Lung (tissue), 12 donors: Measurements from ENCODE around the gene TICRR. TPM values are rescaled to one million over a fixed set of nuclear protein-coding genes. Genes with fewer than 3 reads are reported as not detected.
"Not testable (repeated sequence)": the region's sequence is repeated elsewhere in the genome, so short reads cannot be mapped to it uniquely, and the experiment has no call there.

Source experiments
- ATAC-seq: fragments of 200-7000 bp; cut with Tn5 transposase; one replicate; pipeline ENCODE4 v1.9.1; 2020; ENCODE audit warnings: moderate number of reproducible peaks; ENCODE audit not compliant: insufficient read depth, low FRiP score
- DNase-seq, 3 donors: peaks; one replicate each; pipeline ENCODE4 v3.0.0-alpha.2; 2013 to 2017
- H3K27ac ChIP-seq, 2 donors: one replicate each; pipeline ENCODE4 v1.5.1; 2013; ENCODE audit warnings: mild to moderate bottlenecking in 2 of 2, moderate library complexity in 2 of 2, control low read depth in 1 of 2, inconsistent platforms in 1 of 2, low read depth in 1 of 2, low read length in 1 of 2
- H3K27me3 ChIP-seq, 3 donors: one replicate each; pipeline ENCODE4 v1.5.1; 2013; ENCODE audit warnings: low read length in 2 of 3; ENCODE audit not compliant: control insufficient read depth in 3 of 3, insufficient read depth in 3 of 3
- H3K36me3 ChIP-seq, 4 donors: one replicate each; pipeline ENCODE4 v1.5.1; 2013; ENCODE audit warnings: low read length in 4 of 4, mild to moderate bottlenecking in 1 of 4, moderate library complexity in 1 of 4; ENCODE audit not compliant: control insufficient read depth in 4 of 4, insufficient read depth in 4 of 4
- H3K4me1 ChIP-seq, 5 donors: one replicate each; pipeline ENCODE4 v1.5.1; 2013; ENCODE audit warnings: low read length in 5 of 5, mild to moderate bottlenecking in 2 of 5, moderate library complexity in 1 of 5; ENCODE audit not compliant: control insufficient read depth in 5 of 5, insufficient read depth in 5 of 5
- H3K4me3 ChIP-seq: one replicate; pipeline ENCODE4 v1.5.1; 2013; ENCODE audit warnings: mild to moderate bottlenecking, control low read depth, moderate library complexity
- H3K9ac ChIP-seq, 2 donors: one replicate each; pipeline ENCODE4 v1.5.1; 2013; ENCODE audit warnings: low read length in 2 of 2, control low read depth in 1 of 2; ENCODE audit not compliant: insufficient read depth in 1 of 2
- H3K9me3 ChIP-seq, 4 donors: one replicate each; pipeline ENCODE4 v1.5.1; 2013; ENCODE audit warnings: low read length in 3 of 4, mild to moderate bottlenecking in 1 of 4, moderate library complexity in 1 of 4; ENCODE audit not compliant: control insufficient read depth in 4 of 4, insufficient read depth in 3 of 4
- WGBS, 2 donors: extraction: QIAGEN DNeasy Blood & Tissue Kit; methylation state at CpG; one replicate each; pipeline ENCODE4 v1.1.7; 2013; 5-methylcytosine and 5-hydroxymethylcytosine counted together
- polyA plus RNA-seq, 2 donors: library from polyadenylated mRNA; stranded (reverse); fragments of 200-250 nt; gene quantifications; one replicate each; pipeline ENCODE4 v1.2.1, GENCODE V29; 2013
- total RNA-seq, 2 donors: library from RNA; depleted of rRNA in 1 of 2; stranded (reverse); fragments of >200 nt in 1 of 2; gene quantifications; one replicate each; pipeline ENCODE4 v1.2.1, GENCODE V29; 2014 to 2021
- TF ChIP-seq, protein P1 (sequence below): IDR thresholded peaks from 2 replicates; pipeline ENCODE4 v1.5.1; 2012; ENCODE audit warnings: mild to moderate bottlenecking; ENCODE audit errors: control extremely low read depth, extremely low read depth
- donor health status: control.
- donor health status: control.
- donor health status: Bipolar disorder and iron deficiency.
- donor health status: healthy.
- donor health status: DM: yes; HTN: yes; CAD: no.

The TICRR gene
- total and polyA plus RNA-seq, 4 donors = 0.31 to 1.7 (median 0.43) TPM

DNA sequence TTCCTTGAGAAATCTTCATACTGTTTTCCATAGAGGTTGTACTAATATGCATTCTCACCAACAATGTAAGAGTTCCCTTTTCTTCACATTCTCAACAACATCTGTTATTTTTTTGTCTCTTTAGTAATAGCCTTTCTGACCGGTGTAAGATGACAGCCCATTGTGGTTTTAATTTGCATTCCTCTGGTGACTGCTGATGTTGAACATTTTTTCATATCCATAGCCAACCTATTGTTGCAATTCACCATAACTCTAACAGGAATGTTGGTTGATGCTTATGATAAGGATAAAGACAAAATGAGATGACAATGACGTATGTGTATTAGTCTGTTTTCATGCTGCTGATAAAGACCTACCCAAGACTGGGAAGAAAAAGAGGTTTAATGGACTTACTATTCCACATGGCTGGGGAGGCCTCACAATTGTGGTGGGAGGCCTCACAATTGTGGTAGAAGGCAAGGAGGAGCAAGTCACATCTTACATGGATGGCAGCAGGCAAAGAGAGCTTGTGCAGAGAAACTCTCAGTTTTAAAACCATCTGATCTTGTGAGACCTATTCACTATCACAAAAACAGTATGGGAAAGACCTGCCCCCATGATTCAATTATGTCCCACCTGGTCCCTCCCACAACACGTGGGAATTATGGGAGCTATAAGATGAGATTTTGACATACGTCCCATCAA is 41.3 kb upstream of the TICRR start:
- ATAC-seq (no peak), DNase-seq (no peak)
- no peaks in the 10 kb centered on the region for H3K27me3 ChIP-seq
- H3K9me3 ChIP-seq = peaks cover 0 to 5% (median 1%) of the 10 kb centered on the region in 4 donors
- H3K4me1 ChIP-seq = no peaks in the 10 kb centered on the region
- WGBS, 2 donors = 88 to 89% methylated on average over 4 of the region's 4 CpGs
- no peak overlapping the region for H3K27ac ChIP-seq
- TF ChIP-seq, protein P1, sequence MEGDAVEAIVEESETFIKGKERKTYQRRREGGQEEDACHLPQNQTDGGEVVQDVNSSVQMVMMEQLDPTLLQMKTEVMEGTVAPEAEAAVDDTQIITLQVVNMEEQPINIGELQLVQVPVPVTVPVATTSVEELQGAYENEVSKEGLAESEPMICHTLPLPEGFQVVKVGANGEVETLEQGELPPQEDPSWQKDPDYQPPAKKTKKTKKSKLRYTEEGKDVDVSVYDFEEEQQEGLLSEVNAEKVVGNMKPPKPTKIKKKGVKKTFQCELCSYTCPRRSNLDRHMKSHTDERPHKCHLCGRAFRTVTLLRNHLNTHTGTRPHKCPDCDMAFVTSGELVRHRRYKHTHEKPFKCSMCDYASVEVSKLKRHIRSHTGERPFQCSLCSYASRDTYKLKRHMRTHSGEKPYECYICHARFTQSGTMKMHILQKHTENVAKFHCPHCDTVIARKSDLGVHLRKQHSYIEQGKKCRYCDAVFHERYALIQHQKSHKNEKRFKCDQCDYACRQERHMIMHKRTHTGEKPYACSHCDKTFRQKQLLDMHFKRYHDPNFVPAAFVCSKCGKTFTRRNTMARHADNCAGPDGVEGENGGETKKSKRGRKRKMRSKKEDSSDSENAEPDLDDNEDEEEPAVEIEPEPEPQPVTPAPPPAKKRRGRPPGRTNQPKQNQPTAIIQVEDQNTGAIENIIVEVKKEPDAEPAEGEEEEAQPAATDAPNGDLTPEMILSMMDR = no peak
- H3K9ac ChIP-seq = no peak overlapping the region
- H3K36me3 ChIP-seq = no peaks in the 10 kb centered on the region
- no peak overlapping the region for H3K4me3 ChIP-seq

DNA sequence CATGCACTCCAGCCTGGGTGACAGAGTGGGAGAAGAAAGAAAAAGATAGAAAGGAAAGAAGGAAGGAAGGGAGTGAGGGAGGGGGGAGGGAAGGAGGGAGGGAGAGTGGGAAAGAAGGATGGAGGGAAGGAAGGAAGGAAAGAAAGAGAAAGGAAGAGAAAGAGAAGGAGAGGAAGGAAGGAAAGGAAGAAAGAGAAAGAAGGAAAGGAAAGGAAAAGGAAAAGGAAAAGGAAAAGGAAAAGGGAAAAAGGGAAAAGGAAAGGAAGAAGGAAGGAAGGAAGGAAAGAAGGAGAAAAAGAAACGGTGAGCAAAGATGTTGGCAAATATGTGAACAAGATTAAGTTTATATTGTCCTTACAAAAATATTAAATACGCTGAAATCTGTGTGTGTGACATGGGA is 36.2 kb upstream of the TICRR start:
- no peak overlapping the region for H3K27ac ChIP-seq
- peaks cover 0 to 11% (median 3%) of the 10 kb centered on the region in 4 donors for H3K9me3 ChIP-seq
- no peaks in the 10 kb centered on the region for H3K36me3 ChIP-seq
- no peak for ATAC-seq
- 68 to 85% methylated on average over 2 of the region's 2 CpGs for WGBS, 2 donors
- no peak overlapping the region for H3K9ac ChIP-seq
- no peaks in the 10 kb centered on the region for H3K4me1 ChIP-seq
- H3K27me3 ChIP-seq = no peaks in the 10 kb centered on the region
- no peak overlapping the region for H3K4me3 ChIP-seq
- no peak for DNase-seq
- TF ChIP-seq, protein P1 = no peak

DNA sequence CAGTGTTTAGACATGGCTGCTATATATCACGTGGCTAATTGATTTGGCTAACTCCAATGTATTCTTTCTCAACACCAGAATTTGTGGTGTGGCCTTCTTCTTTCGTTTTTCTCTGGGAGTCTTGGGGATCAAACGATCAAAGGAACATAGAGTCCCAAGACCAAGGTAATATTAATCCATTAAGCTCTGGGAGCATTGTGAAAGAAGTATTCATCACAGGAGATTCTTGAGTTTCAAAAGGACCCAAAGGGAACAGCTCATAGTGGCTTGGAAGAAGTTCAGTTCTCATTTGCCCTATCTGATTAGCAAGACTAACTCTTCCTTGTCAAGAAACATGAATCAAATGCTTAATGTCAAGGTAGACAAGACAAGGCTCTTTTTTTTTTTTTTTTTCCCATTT is 32.9 kb upstream of the TICRR start:
- no peak overlapping the region for H3K4me3 ChIP-seq
- DNase-seq = no peak
- H3K27me3 ChIP-seq = no peaks in the 10 kb centered on the region
- no peak overlapping the region for H3K9ac ChIP-seq
- TF ChIP-seq, protein P1 = no peak
- H3K4me1 ChIP-seq = no peaks in the 10 kb centered on the region
- H3K27ac ChIP-seq = no peak overlapping the region
- no peaks in the 10 kb centered on the region for H3K36me3 ChIP-seq
- 75 to 87% methylated on average over 3 of the region's 3 CpGs for WGBS, 2 donors
- H3K9me3 ChIP-seq = peaks cover 0 to 11% (median 3%) of the 10 kb centered on the region in 4 donors
- ATAC-seq = no peak

DNA sequence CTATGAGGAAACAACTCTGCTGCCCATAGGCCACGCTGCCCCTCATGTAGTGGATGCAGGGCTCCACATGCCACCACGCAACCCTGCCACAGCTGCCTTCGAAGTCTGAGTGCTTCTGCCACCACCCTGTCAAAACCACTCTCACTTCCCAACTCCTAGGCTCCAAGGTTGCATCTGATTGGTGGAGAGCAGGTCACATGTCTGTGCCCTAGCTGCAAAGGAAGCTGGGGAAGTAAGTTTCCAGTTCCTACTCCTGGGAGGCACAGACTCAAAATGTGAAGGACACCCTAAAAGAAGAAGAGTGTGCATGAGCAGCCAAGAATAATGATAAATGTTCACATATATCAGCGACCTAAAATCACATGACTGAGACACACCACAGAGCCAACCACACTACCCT is 31.9 kb upstream of the TICRR start:
- TF ChIP-seq, protein P1 = no peak
- H3K4me1 ChIP-seq = no peaks in the 10 kb centered on the region
- peaks cover 0 to 10% (median 1%) of the 10 kb centered on the region in 4 donors for H3K9me3 ChIP-seq
- no peak for ATAC-seq
- H3K27me3 ChIP-seq = no peaks in the 10 kb centered on the region
- H3K27ac ChIP-seq = no peak overlapping the region
- no peaks in the 10 kb centered on the region for H3K36me3 ChIP-seq
- 82 to 86% methylated on average over 4 of the region's 4 CpGs for WGBS, 2 donors
- H3K9ac ChIP-seq = no peak overlapping the region
- H3K4me3 ChIP-seq = no peak overlapping the region
- DNase-seq = no peak

DNA sequence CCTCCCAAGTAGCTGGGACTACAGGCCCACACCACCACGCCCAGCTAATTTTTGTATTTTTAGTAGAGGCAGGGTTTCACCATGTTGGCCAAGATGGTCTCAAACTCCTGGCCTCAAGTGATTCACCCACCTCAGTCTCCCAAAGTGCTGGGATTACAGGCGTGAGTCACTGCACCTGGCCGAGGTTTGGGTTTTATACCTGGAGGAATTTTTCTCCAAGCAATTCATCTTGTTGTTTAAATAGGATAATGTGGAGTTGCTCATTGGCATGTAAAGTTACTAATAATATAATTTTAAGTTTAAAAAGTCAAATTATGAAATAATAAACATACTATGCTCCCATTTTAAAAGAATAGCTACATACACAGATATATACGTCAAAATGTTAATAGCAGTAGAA is 26.1 kb upstream of the TICRR start:
- not testable (repeated sequence) for H3K27me3 ChIP-seq, H3K9ac ChIP-seq, DNase-seq, H3K9me3 ChIP-seq, H3K36me3 ChIP-seq, H3K4me3 ChIP-seq, H3K4me1 ChIP-seq, ATAC-seq, H3K27ac ChIP-seq
- 77 to 93% methylated on average over 4 of the region's 4 CpGs for WGBS, 2 donors
